Hepatocyte (in vitro differentiated cells): Measurements from ENCODE around the gene ASTN2.

ENCODE experiments used
- EZH2 ChIP-seq: fragments of 200-600 bp; sonication (generic); IDR thresholded peaks from 2 replicates; pipeline ENCODE4 v1.6.1; 2016; ENCODE audit warnings: antibody characterized with exemption, mild to moderate bottlenecking, borderline replicate concordance
- TF ChIP-seq, protein P1 (sequence below): fragments of 200-600 bp; sonication (generic); IDR thresholded peaks from 2 replicates; pipeline ENCODE4 v1.5.1; 2016; ENCODE audit warnings: antibody characterized with exemption, mild to moderate bottlenecking; ENCODE audit not compliant: poor library complexity

DNA sequence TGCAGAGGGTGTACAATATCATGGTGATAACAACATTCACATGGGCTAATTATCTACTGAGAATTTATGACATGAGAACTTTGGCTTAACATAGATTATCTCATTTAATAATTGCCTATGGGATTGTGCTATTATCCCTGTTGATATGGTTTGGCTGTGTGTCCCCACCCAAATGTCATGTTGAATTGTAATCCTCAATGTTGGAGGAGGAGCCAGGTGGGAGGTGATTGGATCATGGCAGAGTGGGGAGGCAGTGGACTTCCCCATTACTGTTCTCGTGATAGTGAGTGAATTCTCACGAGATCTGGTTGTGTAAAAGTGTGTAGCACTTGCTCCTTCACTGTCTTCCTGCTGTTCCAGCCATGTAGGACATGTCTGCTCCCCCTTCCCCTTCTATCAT lies 541.4 kb downstream of the ASTN2 start:
- TF ChIP-seq, protein P1, sequence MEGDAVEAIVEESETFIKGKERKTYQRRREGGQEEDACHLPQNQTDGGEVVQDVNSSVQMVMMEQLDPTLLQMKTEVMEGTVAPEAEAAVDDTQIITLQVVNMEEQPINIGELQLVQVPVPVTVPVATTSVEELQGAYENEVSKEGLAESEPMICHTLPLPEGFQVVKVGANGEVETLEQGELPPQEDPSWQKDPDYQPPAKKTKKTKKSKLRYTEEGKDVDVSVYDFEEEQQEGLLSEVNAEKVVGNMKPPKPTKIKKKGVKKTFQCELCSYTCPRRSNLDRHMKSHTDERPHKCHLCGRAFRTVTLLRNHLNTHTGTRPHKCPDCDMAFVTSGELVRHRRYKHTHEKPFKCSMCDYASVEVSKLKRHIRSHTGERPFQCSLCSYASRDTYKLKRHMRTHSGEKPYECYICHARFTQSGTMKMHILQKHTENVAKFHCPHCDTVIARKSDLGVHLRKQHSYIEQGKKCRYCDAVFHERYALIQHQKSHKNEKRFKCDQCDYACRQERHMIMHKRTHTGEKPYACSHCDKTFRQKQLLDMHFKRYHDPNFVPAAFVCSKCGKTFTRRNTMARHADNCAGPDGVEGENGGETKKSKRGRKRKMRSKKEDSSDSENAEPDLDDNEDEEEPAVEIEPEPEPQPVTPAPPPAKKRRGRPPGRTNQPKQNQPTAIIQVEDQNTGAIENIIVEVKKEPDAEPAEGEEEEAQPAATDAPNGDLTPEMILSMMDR: no peak
- no peak for TF ChIP-seq EZH2
